HepG2 (cell line): Measurements from ENCODE around the gene PLIN4. TPM values are rescaled to one million over a fixed set of nuclear protein-coding genes. Genes with fewer than 3 reads are reported as not detected.

Experiments used
- AGO2 ChIP-seq: fragments of 200-400 bp; formaldehyde crosslinking; optimal IDR thresholded peaks from 2 replicates; pipeline ENCODE3; 2017; ENCODE audit warnings: mild to moderate bottlenecking, low read depth, low read length, moderate library complexity
- CC2D1A ChIP-seq: sonication (generic); formaldehyde crosslinking; IDR thresholded peaks from 2 replicates; pipeline ENCODE4 v1.8.1; 2023; ENCODE audit warnings: mild to moderate bottlenecking, missing genetic modification reagents
- IRF1 ChIP-seq: sonication (generic); formaldehyde crosslinking; IDR thresholded peaks from 2 replicates; pipeline ENCODE4 v1.4.0; 2020; ENCODE audit warnings: low read depth, mild to moderate bottlenecking, missing genetic modification reagents
- JUN ChIP-seq: sonication (generic); formaldehyde crosslinking; IDR thresholded peaks from 2 replicates; pipeline ENCODE4 v1.4.0; 2020; ENCODE audit warnings: mild to moderate bottlenecking, missing genetic modification reagents
- MEIS2 ChIP-seq: sonication (generic); formaldehyde crosslinking; IDR thresholded peaks from 2 replicates; pipeline ENCODE4 v1.9.0; 2021; ENCODE audit warnings: mild to moderate bottlenecking, missing genetic modification reagents
- MIER3 ChIP-seq: IDR thresholded peaks from 2 replicates; pipeline ENCODE4 v1.6.1; 2016; ENCODE audit warnings: missing compliant biosample characterization, borderline replicate concordance
- PRMT3 ChIP-seq: sonication (generic); formaldehyde crosslinking; IDR thresholded peaks from 2 replicates; pipeline ENCODE4 v1.8.1; 2022; ENCODE audit warnings: low read depth, mild to moderate bottlenecking, moderate library complexity, missing genetic modification reagents, borderline replicate concordance
- PTBP1 ChIP-seq: fragments of 200-400 bp; formaldehyde crosslinking; IDR thresholded peaks from 2 replicates; pipeline ENCODE4 v1.6.1; 2018; ENCODE audit warnings: low read length, low read depth; ENCODE audit not compliant: poor library complexity, severe bottlenecking
- SIX4 ChIP-seq: sonication (generic); formaldehyde crosslinking; IDR thresholded peaks from 2 replicates; pipeline ENCODE4 v1.4.0; 2020; ENCODE audit warnings: missing genetic modification reagents
- SMARCE1 ChIP-seq: fragments of 450-650 bp; IDR thresholded peaks from 2 replicates; pipeline ENCODE4 v1.6.1; 2017; ENCODE audit warnings: borderline replicate concordance
- SNAPC4 ChIP-seq: sonication (generic); formaldehyde crosslinking; IDR thresholded peaks from 2 replicates; pipeline ENCODE4 v1.4.0; 2020; ENCODE audit warnings: mild to moderate bottlenecking, missing genetic modification reagents
- SRF ChIP-seq: IDR thresholded peaks from 2 replicates; pipeline ENCODE4 v1.6.1; 2011; ENCODE audit warnings: mild to moderate bottlenecking, low read depth, low read length, moderate library complexity
- SUZ12 ChIP-seq: fragments of 150-350 bp; IDR thresholded peaks from 2 replicates; pipeline ENCODE4 v1.6.1; 2014; ENCODE audit warnings: low read depth, low read length
- TEAD3 ChIP-seq: optimal IDR thresholded peaks from 2 replicates; pipeline ENCODE3; 2016; ENCODE audit warnings: borderline replicate concordance
- TEF ChIP-seq: sonication (generic); formaldehyde crosslinking; IDR thresholded peaks from 2 replicates; pipeline ENCODE4 v1.5.0; 2020; ENCODE audit warnings: missing genetic modification reagents
- U2AF1 ChIP-seq: fragments of 200-400 bp; formaldehyde crosslinking; optimal IDR thresholded peaks from 2 replicates; pipeline ENCODE3; 2017; ENCODE audit warnings: mild to moderate bottlenecking, low read depth, low read length
- ZBTB7B ChIP-seq: sonication (generic); formaldehyde crosslinking; IDR thresholded peaks from 2 replicates; pipeline ENCODE4 v1.4.0; 2020; ENCODE audit warnings: missing genetic modification reagents
- ZNF33B ChIP-seq: sonication (generic); formaldehyde crosslinking; IDR thresholded peaks from 2 replicates; pipeline ENCODE4 v1.5.1; 2020; ENCODE audit warnings: mild to moderate bottlenecking, missing genetic modification reagents
- ZNF343 ChIP-seq: sonication (generic); formaldehyde crosslinking; IDR thresholded peaks from 2 replicates; pipeline ENCODE4 v1.4.0; 2020; ENCODE audit warnings: mild to moderate bottlenecking, missing genetic modification reagents
- ZSCAN22 ChIP-seq: sonication (generic); formaldehyde crosslinking; IDR thresholded peaks from 2 replicates; pipeline ENCODE4 v1.4.0; 2020; ENCODE audit warnings: mild to moderate bottlenecking, missing genetic modification reagents
- ZXDC ChIP-seq: sonication (generic); formaldehyde crosslinking; IDR thresholded peaks from 2 replicates; pipeline ENCODE4 v1.5.0; 2020; ENCODE audit warnings: mild to moderate bottlenecking, missing genetic modification reagents
- polyA plus RNA-seq, 8 experiments: library from polyadenylated mRNA; depleted of rRNA in 3 of 8; stranded (reverse) in 7 of 8; unstranded in 1 of 8; fragments of >200 nt; fragmentation: Illumina TruSeq in 4 of 8; extraction: Trizol in 4 of 8; gene quantifications; 2 replicates each; pipeline versions ENCODE4 v1.2.1 to v1.2.3, GENCODE V29; 2011 to 2016; ENCODE audit warnings: low read depth in 4 of 8, missing spikeins in 1 of 8, mixed read lengths in 1 of 8; ENCODE audit not compliant: insufficient read depth in 1 of 8
- total RNA-seq, 5 experiments: library from RNA; depleted of rRNA; stranded (reverse); fragments of >200 nt; fragmentation: Illumina TruSeq; extraction: Trizol; gene quantifications; 2 replicates each; pipeline ENCODE4 v1.2.3, GENCODE V29; 2016; ENCODE audit warnings: low read depth in 1 of 5

PLIN4 gene
- total and polyA plus RNA-seq, 2 of the 13 experiments (the other 11 are each of a cell fraction or from before 2014, with no cell fraction given) = 1.1 to 1.3 TPM

GRCh38 chr19:4539693-4540581 is 21.7 kb upstream of the PLIN4 start, which contains the start of gene LRG1 (continued):
- TF ChIP-seq IRF1 (CRISPR knock-in tag) (no peak), SRF (0 out of 2 replicates have a peak, but pooled peaks have one; percentile 17), AGO2 (no peak), ZBTB7B (CRISPR knock-in tag) (peak; percentile 53; the same call in 1 of the 2 replicates), CC2D1A (CRISPR knock-in tag) (no peak), JUN (CRISPR knock-in tag) (no peak), SNAPC4 (CRISPR knock-in tag) (no peak), MEIS2 (CRISPR knock-in tag) (0 out of 2 replicates have a peak, but pooled peaks have one; percentile 16), TEF (CRISPR knock-in tag) (no peak), ZSCAN22 (CRISPR knock-in tag) (no peak), SUZ12 (no peak), ZNF33B (CRISPR knock-in tag) (no peak), SMARCE1 (no peak), ZXDC (CRISPR knock-in tag) (no peak), SIX4 (CRISPR knock-in tag) (no peak), TEAD3 (CRISPR knock-in tag) (peak; percentile 40), U2AF1 (no peak), PRMT3 (peak; percentile 39; the same call in 1 of the 2 replicates), ZNF343 (CRISPR knock-in tag) (no peak), MIER3 (CRISPR knock-in tag) (peak; percentile 74; the same call in 1 of the 2 replicates), PTBP1 (no peak)
